ENCODE data around the gene PFKFB2. TPM values are rescaled to one million over a fixed set of nuclear protein-coding genes. Genes with fewer than 3 reads are reported as not detected.

The PFKFB2 gene
- total RNA-seq, 1 experiment from 2014 or later: 6.0 TPM

DNA sequence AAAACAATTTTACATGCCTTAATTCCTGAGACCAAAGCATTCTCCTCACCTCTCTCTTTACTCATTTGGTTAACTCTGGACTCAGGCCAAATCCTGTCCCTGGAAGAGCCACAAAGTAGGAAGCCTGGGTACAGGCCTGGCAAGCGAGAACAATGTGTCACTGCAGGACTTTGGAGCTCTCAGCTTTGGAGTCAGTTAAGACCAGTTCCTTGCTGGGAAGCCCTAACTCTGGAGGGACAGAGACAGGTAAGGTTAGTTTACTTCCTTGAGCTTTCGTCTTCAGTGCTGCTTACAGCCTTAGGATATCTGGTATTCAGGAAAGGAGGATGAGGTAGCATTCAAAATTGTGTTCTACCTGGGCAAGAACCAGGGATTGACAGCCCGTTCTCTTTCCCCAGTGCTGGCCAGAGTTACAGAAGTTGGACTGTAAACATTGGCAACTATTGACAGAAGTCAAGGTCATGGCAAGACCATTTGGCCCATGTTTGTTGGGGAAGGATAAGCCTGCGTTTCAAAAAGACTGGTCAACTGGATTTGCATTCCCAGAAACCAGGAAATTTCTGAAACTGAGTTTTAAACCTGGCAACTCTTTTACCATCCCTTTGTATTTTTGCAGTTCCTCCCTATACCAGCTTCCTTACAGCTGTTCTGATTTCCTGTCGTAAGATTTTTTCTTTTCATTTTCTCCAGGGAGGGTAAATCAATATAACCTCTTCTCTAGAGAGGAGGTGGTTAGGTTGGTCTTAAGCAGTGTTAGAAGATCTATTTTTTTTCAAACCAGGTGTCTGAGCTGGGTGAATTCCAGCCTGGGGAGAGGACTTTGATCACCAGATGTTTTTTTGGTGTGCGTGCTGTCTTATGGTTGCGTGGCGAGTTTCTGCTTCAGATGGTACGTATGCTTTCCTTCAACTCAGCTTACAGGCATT lies 35.9 kb downstream of the PFKFB2 start, which contains the start of gene C4BPB:
Gene C4BPB, plus strand, starts transcription at position 160 of the 926 bp plus-strand sequence. Its CDS starts 672 bp downstream, at position 832.
- DNase-seq (ENCODE audit: low spot score): peak; percentile 27

DNA sequence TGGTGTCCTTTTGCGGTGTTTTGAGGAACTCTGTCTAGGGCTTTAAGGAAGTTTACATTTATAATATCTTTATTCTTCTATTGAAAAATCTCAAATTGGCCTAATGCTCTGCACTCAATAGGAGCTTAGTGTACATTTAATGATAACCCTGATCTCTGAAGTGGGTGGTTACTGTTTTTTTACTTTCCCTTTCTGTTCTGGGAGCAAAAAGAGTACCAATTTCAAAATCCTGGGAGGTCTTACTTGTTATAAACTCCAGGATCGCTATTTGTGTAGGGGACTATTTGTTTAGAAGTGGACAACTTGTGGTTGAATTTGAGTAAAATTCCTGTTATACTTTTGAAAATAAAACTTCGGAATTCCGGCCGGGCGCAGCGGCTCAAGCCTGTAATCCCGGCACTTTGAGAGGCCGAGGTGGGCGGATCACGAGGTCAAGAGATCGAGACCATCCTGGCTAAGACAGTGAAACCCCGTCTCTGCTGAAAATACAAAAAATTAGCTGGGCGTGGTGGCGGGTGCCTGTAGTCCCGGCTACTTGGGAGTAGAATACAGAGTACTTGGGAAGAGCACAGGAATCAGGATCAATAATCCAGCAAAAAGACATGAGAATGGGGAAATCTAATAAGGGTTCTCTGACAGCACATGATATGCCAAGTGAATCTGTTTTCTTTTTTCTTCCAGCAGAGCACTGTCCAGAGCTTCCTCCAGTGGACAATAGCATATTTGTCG lies 36.7 kb downstream of the PFKFB2 start:
- no peak for DNase-seq (ENCODE audit: low spot score)

DNA sequence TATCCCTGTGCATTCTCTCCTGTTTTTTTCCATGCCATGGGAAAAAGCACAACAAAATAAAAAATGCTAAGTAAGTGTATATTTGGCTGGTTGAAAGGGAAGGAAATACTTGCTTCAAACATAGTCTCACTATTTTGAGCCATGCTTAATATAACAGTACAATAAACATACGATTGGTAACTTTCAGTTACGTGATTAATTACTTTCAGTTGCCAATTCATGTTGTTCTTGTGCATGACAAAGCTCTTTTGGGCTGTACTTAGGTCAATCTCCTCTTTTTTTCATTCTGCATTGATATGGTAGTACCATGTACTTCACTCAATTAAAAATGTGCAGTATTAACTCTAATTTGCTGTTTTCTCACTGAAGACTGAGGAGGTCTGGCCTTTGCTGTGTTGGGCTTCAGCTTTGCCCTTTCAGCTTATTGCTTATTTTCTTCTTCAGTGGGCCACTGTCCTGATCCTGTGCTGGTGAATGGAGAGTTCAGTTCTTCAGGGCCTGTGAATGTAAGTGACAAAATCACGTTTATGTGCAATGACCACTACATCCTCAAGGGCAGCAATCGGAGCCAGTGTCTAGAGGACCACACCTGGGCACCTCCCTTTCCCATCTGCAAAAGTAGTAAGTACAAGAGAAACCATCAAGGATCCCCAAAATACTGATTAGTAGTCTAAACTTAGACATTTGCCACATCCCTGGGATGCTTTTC lies 38.3 kb downstream of the PFKFB2 start:
- no peak for DNase-seq (ENCODE audit: low spot score)

DNA sequence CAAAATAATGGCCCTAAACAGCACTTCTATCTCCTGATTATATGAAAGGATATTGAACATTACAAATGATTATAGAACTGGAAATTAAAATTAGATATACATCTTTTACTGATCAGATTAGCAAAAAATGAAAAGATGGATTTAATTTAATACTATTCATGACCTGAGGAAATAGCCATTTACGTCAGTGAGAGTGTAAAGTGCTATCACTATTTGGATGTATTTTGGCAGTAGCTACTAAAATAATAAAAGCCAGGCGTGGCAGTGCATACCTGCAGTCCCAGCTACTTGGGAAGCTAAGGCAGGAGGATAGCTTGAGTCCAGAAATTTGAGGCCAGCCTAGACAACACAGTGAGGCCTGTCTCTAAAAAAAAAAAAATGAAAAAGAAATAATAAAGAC lies 40.9 kb downstream of the PFKFB2 start:
- no peak for DNase-seq (ENCODE audit: low spot score)

DNA sequence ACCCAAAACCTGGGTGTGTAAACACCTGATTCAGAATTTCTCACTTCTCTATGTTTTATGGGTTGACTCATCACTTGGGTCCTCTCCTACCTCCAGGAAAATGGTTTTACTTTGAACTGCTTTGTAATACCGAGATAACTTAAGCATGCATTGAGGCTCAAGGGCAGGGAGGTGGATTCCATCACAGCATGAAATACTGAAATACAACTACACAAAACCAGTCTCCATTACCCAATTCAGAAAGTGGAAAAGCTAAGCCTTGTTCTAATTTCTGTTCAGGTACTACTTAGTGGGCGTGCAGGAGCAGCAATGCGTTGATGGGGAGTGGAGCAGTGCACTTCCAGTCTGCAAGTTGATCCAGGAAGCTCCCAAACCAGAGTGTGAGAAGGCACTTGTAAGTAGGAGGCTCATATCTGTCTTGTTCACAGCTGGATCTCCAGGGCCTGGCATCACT lies 44.8 kb downstream of the PFKFB2 start:
- DNase-seq (ENCODE audit: low spot score): no peak

DNA sequence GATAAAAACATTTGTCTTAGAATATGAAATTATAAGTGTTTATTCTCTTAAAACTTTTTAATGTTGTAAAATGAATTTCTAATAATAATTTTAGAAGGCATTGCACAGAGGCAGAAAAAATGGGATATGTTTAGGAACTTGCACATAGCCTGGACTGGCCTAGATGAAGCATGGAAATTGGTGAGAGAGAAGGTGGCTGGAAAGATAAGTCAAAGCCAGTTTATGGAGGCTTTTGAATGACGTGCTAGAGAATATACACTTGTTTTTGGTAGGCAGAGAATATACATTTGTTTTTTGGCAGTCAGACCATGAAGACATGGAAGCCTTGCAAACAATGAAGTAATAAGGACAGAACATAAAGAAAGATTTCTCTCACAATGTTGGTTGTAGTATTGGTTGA lies 48.6 kb downstream of the PFKFB2 start:
- no peak for DNase-seq (ENCODE audit: low spot score)

DNA sequence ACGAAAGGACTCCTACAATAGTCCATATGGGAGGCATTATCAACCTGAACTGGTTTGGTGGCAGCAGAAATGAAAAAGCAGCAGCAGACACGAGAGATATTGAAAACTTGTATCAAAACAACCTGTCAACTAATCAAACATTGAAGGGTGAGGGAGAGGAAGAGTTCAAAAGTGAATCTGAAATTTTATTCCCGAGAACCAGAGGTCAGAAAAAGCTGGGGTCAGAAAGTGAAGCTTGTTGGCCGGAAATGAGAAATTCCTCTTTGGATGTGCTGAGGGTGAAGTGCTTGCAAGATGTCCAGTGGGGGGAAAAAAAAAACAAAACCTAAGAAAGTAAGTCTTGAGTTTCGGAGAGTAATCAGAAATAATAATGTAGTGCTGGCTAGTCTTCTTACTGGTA lies 49.1 kb downstream of the PFKFB2 start:
- no peak for DNase-seq (ENCODE audit: low spot score)

DNA sequence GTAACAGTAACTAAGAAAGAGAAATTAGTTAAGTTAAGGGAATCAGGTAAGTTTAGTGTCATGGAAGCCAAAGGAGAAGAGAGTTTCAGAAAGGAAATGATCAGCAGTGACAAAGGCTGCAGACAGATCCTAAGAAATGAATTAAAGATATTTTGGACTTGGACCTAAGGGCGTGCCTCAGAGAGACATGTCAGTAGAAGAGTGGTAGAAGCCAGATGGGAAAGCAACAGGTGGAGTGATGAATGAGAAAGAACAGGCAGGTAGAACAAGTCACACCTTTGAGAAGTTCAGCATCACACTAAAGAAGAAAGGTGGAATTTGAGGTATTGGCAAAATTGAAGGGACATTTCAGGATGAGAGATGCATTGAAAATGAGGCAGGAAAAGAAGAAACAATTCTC lies 49.6 kb downstream of the PFKFB2 start:
- no peak for DNase-seq (ENCODE audit: low spot score)

DNA sequence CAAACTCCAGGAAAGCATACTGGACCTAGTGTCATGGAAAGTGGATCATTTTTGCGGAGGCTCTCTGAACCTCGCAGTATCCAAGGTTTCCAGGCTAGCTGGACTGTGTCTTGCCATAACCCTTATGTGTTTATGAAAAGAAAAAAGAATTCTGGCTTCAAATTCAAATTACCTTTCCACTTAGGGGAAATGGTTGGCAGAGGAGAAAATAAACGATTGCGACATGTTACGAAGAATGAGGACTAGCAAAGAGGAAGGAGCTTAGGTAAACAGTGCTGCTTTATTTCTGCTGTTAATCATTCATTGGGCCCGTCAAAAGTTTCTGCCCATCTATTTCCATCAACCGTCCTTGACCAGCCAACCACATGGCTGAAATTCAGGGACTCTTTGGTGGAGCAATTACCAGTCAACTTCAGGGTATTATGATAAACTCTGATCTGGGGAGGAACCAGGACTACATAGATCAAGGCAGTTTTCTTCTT lies 50.9 kb downstream of the PFKFB2 start, which contains the start of gene C4BPA:
Gene C4BPA, plus strand, starts transcription at position 342 of the 482 bp plus-strand sequence. CDS start 8,793 bp downstream, outside the sequence.
- no peak for DNase-seq (ENCODE audit: low spot score)

DNA sequence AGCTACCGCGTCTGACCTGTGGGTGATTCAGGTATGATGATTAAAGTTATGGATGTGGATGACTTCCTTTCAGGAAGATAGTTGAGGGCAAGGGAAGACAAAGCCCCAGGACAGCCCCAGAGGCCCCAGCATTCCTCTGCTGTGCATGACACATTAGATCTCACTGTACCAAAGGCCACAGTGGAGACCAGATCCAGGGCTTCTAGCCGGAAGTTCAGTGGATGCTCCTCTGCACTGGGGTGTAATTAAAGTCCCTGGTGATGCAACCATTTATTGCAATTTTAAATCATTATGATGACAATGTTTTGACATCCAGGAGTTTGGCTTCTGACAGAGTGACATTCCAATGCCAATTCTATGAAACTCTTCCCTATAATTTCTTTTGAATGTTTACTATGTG lies 55.9 kb downstream of the PFKFB2 start:
- DNase-seq (ENCODE audit: low spot score): no peak

DNA sequence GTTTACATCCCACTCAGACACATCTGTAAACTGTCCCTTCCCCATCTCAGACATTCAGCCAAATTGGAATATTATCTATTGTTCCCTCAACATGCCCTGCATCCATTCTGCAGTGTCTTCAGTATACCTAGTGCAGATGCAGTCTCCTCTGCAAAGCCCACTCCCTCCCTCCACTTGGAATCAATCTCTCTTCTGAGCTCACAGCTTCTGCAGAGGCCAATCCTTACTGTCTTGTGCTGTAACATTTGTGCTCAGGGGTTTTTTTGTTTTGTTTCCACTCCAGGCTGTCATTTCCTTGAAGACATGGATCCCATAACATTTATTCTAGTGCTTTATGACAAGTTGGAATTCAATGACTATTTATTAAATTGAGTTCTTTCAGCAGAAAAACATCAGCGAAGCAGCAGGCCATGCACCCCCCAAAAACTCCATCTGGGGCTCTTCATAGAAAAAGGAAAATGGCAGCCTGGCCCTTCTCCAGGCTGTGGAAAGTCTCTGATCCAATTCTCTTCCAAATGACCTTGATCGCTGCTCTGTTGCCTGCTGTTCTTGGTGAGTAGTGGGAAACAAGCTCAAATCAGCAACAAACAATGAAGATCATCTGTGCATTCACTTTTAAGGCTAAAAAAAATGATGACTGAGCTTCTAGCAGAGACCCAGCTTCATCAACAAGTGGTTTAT lies 59.7 kb downstream of the PFKFB2 start:
- DNase-seq (ENCODE audit: low spot score): no peak

DNA sequence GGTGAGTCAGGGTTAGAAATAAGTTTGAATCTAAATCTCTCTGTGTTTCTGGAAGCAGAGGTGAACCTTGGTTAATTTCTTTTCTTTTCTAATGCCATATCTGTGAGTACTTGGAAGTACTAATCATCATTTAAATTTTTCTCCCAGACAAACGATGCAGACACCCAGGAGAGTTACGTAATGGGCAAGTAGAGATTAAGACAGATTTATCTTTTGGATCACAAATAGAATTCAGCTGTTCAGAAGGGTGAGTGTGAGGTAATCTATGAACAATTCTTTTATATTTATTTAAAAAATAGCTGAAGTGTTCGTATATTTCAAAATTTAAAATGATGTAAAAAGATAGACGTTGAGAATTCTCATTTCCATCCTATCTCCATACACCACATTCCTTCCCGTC lies 62.2 kb downstream of the PFKFB2 start:
- no peak for DNase-seq (ENCODE audit: low spot score)

DNA sequence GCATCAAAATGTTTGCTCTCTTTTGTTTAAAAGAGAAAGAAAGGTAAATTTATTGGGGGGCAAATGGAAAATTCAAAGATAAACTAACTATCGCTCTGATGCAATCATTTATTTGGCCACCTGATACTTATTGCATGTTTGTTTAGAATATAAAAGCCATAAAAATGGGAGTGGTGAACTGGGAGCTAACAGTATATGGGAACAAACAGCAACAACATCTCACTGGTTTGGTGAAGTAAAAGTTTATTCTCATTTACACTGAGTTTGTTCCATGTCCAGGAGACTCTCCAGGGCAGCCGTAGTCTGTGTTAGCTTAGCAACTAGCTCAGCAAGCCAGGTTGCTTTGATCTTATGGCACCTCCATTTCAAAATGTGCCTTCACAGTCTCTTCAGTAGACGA lies 71.3 kb downstream of the PFKFB2 start:
- no peak for DNase-seq (ENCODE audit: low spot score)

DNA sequence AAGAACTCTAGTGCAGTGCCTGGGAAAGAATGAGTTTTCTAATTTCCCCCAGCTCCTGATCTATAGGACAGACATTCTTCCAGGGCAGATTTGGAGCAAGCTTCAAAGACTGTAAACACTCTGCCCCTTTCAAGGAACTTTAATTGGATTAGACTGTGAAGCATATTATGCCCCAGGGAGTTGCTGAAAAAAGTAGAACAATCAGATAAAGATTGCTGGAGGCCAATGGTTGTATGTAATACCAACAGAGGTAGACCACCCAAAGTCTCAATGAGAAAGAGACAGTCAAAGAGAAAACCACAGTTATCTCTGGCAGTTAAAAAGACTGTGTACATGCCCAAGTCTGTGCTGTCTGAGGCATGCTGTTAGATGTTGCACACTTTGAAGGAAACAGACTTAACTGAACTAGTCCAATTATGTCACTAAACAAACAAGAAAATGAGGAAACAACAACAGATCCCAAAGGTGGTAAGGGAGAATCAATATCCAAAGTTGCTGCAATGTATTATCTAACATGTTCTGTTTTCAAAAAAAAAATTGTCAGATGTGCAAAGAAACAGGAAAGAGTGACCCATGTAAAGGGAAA lies 75.4 kb downstream of the PFKFB2 start:
- DNase-seq (ENCODE audit: low spot score): no peak

DNA sequence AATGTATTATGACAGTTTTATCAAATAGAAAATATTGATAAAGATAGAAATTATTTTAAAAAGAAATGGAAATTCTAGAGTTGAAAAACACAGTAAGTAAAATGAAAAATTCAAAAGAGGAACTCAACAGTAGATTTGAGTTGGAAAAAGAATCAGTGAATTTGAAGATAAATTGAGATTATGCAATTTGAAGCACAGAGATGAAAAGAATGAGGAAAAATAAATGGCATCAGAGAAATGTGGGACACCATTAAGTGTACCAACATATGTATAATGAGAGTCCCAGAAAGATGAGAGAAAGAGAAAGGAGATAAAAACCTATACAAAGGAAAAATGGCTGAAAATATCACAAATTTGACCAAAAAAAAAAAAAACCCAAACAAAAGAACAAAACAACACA lies 76.0 kb downstream of the PFKFB2 start:
- no peak for DNase-seq (ENCODE audit: low spot score)

Other genes with a start within 250 kb of the PFKFB2 start
- not detected in 2 replicates for gene IL20, start 187.7 kb upstream of the PFKFB2 start, total RNA-seq (2014; rRNA removed; shearing (Covaris generic))
- gene IL24, start 155.8 kb upstream of the PFKFB2 start, total RNA-seq (2014; rRNA removed; shearing (Covaris generic)): 1.1 TPM in 1 of 2 replicates, not detected in the other
- 0.12 and 1.3 TPM in 2 replicates for gene FCMR, start 131.3 kb upstream of the PFKFB2 start, total RNA-seq (2014; rRNA removed; shearing (Covaris generic))
- gene PIGR, start 106.8 kb upstream of the PFKFB2 start, total RNA-seq (2014; rRNA removed; shearing (Covaris generic)): 0.02 TPM in 1 of 2 replicates, not detected in the other
- not detected in 2 replicates for gene FCAMR, start 82.8 kb upstream of the PFKFB2 start, total RNA-seq (2014; rRNA removed; shearing (Covaris generic))
- gene C1orf116, start 20.5 kb upstream of the PFKFB2 start, total RNA-seq (2014; rRNA removed; shearing (Covaris generic)): not detected in 2 replicates
- gene YOD1, start 2.1 kb upstream of the PFKFB2 start, total RNA-seq (2014; rRNA removed; shearing (Covaris generic)): 3.5 and 3.9 TPM in 2 replicates
- not detected in 2 replicates for gene C4BPB, start 35.6 kb downstream of the PFKFB2 start, total RNA-seq (2014; rRNA removed; shearing (Covaris generic))
- 0.15 TPM in 1 of 2 replicates, not detected in the other for gene C4BPA, start 51.0 kb downstream of the PFKFB2 start, total RNA-seq (2014; rRNA removed; shearing (Covaris generic))